Stimulated activated CD4-positive, alpha-beta T cell treated with anti-CD3 and anti-CD28 coated beads, Interleukin-1b, Interleukin-23, amount 100 ng/mL, for 48 hours (primary cell): ENCODE results near the gene APBA3.

Experiments
- DNase-seq: peaks from one replicate; pipeline ENCODE4 v3.0.0-alpha.2; 2020

The APBA3 gene

DNA sequence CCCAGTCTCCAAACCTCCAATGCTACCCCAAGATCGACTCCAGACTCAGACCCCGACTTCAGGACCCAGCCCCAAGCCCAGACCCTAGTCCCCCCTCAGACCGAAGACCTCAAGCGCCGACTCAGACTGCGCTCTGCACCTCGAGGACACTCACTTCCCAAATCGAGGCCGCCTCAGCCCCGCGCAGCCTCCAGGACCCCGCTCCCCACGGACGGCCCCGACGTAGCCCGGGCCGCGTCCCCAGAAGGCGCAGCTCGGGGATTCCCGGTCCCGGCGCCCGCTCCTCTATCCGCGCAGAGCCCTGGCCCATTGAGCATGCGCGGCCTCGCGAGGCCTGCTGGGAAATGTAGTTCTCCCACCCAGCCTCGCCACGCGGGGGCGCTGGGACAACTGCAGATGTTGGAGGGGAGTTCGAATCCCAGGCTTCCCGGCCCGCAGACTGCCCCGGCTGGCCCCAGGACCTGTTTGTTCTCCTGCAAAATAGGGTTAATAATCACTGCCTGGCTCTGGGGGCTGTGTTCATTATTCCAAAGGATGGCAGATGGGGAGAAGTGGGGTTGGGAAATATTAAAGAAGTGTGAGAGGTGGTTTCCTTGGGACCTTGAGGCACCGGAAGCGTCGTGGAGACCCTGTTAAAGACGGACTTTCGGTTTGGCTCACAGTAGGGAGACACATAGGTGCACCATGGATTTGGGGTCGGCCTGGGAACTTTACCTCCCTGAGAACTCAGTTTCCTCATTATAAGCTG, at the start of gene APBA3:
TSS of gene APBA3 (minus strand) at position 311 of the 748 bp plus-strand sequence. CDS start 1,428 bp downstream, outside the sequence.
- peak; percentile 95 for DNase-seq

- DNase-seq: no peak
Observed at GRCh38 chr19:3810708-3811355, 49.3 kb upstream of the APBA3 start.

GRCh38 chr19:3809881-3810707, 48.6 kb upstream of the APBA3 start:
- no peak for DNase-seq

DNA sequence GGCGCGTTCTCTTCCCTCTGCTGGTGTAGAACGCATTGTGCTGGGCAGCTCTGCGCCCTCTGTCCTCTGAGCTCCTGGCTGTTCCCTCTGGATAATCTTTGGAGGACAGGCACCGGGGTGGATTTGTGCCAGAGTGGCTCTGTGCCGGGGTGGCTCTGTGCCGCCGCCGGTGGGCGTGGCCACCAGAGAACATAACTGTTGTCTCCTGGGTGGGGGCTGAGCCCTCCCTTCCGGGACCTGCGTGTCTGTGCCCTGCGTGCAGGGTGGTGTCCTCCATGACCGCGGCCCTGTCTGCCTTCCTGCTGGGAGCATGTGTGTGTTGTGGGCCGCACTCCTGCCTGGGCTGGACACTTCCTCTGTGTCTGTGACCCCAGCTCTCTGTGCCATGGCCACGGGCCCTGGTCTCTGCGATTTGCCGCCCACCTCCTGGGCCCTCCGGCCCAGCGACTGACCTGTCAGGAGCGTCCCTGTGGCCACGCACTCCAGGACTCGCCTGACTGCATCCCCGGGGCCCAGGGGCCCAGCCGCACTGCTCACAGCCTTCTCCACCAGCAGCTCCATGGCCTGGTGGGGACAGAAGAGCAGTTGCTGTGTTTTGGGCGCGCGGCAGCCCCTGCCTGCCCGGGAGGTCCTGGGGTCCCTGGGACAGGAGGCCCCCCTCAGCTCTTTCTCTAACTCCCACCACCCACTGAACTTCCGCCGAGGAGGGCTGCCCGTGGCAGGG, 47.1 kb upstream of the APBA3 start:
- no peak for DNase-seq

DNA sequence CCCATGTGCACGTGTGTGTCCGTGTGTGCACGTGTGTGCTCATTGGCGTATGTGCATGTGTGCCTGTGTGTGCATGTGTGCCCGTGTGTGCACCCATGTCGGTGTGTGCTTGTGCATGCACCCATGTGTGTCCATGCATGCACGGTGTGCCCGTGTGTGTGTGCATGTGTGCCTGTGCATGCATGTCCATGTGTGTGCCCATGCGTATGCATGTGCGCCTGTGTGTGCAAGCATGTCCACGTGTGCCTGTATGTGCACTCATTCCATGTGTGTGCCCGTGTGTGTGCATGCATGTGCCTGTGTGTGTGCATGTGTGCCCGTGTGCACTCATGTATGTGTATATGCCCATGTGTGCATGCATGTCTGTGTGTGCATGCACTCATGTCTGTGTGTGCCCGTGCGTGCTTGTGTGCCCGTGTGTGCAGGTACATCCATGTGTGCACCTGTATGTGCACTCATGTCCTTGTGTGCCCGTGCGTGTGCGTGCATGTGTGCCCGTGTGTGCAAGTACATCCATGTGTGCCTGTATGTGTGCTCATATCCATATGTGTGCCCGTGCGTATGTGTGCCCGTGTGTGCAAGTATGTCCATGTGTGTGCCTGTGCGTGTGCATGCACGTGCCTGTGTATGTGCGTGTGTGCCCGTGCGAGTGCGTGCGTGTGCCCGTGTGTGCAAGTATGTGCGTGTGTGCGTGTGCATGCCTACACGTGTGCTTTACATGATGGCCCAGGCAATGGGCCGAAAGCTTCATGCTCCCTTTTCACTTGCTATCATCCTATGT, 46.3 kb upstream of the APBA3 start:
- no peak for DNase-seq

- DNase-seq: no peak
Observed at GRCh38 chr19:3807131-3807480, 45.6 kb upstream of the APBA3 start.

DNA sequence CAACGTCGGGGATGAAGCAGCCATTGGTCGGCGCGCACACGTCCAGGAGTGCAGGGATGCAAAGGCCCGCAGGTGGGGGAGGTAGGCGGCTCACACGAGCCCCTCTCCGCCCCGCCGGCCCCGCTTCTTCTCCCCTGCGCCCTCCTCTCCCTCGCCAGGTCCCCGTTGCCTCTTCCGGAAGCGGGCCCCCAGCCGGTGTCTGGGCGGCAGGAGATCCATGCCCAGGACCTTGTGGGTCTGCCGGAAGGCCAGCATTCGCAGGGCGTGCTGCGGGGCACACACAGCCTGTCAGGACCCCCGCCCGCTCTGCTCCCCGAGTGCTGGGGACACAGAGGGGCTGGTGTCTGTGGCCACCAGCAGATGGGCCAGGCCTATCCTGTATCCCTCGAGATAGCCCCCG, 44.4 kb upstream of the APBA3 start:
- no peak for DNase-seq

- no peak for DNase-seq
Observed at GRCh38 chr19:3804429-3804828, 42.9 kb upstream of the APBA3 start.

DNA sequence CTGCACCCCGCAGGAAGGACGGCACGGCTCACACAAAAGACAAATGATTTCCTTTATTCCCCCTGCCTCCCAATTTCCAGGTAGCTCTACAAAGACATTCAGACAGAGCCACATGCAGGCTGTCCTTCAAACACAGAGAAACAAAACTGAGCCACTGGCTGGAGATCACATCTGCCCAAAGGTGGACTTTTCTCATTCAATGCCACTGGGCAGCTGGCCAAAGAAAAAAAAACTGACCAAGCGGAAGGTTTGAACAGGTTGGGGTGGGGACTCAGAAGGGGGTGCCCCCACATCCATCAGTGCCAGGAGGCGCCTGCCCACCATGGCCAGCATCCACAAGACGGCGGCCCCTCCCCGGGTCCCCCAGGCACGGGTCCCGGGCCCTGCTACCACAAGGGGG, 42.5 kb upstream of the APBA3 start:
- DNase-seq: no peak

DNA sequence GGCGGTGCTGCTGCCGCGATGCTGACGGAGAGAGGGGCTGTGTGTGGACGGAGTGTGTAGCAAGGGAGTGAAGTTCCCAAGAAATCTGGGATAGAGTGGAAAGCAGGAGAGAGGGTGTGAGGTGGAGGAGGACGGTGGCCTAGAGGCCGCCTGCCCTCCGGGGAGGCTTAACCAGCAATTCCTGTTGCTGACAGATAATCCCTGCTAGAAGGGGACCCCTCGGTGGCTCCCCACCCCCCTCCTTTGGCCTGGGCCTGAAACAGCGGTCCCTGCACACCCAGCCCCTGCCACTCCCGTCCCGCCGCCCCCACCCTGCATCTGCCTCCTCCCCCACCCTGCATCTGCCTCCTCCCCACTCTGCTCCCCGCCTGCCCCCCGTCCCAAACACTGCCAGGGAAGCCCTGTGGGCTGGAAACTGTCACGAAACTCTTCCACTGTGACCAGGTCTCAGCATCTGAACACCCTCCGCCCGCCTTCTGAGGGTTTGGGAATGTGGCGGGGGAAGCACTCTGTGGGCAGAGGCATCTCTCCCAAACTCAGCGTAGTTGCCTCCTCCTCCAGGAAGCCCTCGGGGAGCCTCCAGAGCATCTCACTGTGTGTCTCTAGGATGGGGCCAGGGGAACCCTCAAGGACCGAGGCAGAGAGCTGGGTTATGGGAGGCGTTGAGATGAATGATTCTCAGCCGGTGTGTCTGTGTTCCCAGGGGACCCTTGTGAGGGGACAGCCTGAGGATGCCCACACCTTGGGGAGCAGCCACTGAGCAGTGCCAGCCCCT, 41.8 kb upstream of the APBA3 start:
- DNase-seq: no peak

GRCh38 chr19:3801412-3802096, 40.1 kb upstream of the APBA3 start:
- peak; percentile 46 for DNase-seq

- no peak for DNase-seq
Observed at GRCh38 chr19:3800996-3801395, 39.5 kb upstream of the APBA3 start.

- no peak for DNase-seq
Observed at GRCh38 chr19:3798137-3798536, 36.6 kb upstream of the APBA3 start.

DNA sequence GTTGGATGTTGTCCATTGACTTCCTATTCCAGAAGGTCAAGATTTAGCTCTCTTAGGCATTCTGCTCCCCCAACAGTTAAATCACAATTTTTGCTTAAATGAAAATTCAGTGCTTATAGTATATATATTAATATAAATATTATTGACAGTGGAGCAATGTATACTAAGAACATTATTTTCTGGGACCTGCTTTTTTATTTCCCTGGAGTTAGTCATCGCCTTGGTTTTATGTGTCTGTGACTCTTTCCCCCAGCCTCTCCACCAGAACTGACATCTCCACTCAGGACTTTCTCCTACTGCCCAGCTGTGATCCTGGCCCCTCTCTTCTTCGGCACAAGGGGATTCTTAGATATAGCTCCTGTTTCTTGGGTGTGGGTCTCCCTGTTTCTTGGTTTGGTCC, 34.9 kb upstream of the APBA3 start:
- no peak for DNase-seq

DNA sequence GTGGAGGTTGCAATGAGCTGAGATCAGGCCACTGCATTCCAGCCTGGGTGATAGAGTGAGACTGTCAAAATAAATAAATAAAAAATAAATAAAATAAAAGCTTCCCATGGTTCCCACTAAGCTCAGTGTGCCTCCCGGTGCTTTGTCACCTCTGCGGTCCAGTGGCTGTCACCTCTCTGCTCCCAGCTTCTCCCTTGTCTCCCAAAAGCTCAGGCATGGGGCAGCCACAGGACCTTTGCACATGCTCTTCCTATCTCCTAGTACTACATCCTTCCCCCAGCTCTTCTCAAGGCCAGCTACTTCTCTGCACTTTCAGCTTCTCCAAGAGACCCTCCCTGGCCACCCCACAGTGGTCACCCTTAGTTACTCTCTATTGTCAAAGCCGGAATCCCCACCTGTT, 32.3 kb upstream of the APBA3 start:
- no peak for DNase-seq

DNA sequence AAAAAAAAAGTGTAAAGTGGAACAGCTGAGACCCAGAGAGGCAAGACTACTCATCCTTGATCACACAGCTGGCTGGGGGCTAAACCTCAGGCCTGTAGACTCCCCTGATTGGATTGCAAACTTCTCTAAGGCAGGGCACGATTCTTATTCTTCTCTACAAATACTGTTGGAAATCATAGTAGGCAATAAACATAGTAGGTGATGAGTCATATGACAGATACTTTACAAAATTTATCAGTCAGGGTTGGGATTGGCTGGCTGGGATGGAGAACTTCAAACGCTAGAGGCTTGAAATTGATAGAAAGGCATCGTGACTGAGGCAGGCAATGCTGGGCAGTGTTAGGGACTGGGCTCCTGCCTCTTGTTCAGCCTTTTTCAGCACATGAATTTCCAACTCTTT, 30.6 kb upstream of the APBA3 start:
- no peak for DNase-seq

DNA sequence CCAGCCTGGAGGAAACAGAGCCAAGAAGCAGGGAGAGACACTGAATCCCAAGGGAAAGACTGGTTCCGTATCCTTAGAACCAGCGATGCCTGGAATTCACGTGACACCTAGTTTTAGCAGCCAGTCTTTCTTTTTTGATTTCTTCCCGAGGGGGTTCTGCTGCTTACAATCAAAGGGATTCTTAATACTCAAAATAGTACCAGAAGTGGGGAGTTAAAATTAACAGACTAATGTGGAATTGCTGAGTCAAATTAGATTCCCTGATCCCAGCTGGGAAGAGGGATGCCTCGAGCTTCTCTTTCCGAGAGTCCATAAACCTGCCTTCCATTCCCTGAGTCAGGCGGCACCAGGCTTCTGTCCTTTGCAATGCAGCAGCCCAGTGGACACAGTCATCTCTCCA, 29.4 kb upstream of the APBA3 start:
- no peak for DNase-seq

DNA sequence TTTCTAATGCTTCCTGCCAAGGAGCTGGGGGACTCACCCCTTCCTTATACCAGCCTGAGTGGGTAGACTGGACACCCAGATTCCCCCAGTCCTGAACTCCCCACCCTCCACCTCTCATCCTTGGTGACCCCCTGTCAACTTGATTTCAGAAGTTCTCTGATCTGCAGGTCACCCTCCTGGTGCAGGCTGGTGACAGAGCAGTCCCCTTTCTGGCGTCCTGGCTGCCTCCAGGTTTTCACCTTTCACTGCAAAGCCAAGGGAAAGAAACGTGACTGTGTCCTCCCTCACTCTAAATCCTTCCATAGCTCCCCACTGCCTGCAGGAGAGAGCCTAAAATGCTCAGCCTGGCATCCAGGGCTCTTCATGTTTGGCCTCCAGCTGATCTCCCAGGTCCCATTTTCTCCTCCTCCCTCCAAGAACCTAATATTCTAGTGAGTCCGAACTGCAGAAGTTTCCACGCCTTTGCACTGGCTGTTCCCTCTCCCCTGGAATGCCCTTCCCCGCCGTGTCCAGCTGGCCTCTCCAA, 28.8 kb upstream of the APBA3 start:
- DNase-seq: no peak

- DNase-seq: no peak
Observed at GRCh38 chr19:3788996-3789778, 27.7 kb upstream of the APBA3 start.
